ENCODE results near the gene TMEM80. TPM values are rescaled to one million over a fixed set of nuclear protein-coding genes. Genes with fewer than 3 reads are reported as not detected.

The TMEM80 gene
- total and polyA plus RNA-seq, 9 of the 15 experiments (the other 6 are each of a cell fraction or from before 2014, with no cell fraction given), result 5.1 to 30.1 (median 12.4) TPM

GRCh38 chr11:747158-748006, 51.8 kb downstream of the TMEM80 start, which contains the start of gene TALDO1 (continued):
- TF ChIP-seq DACH1 (IDR thresholded peaks at IDR 0.05; ENCODE audit: partially characterized antibody) (no peak), ZC3H8 (IDR thresholded peaks at IDR 0.05) (no peak), XRCC5 (IDR thresholded peaks at IDR 0.05; ENCODE audit: low read depth, low read length) (no peak), DLX4 (CRISPR knock-in tag; IDR thresholded peaks at IDR 0.05) (no peak), PHB2 (IDR thresholded peaks at IDR 0.05; ENCODE audit: low read depth) (no peak), TAL1 (IDR thresholded peaks at IDR 0.05) (no peak), DMBX1 (CRISPR knock-in tag; IDR thresholded peaks at IDR 0.05; ENCODE audit: borderline replicate concordance) (no peak), STAG1 (CRISPR knock-in tag; IDR thresholded peaks at IDR 0.05; ENCODE audit: borderline replicate concordance) (peak; percentile 42), ZNF696 (CRISPR knock-in tag; conservative IDR thresholded peaks at IDR 0.05) (no peak), ZNF76 (CRISPR knock-in tag; IDR thresholded peaks at IDR 0.05; ENCODE audit: borderline replicate concordance) (no peak), FOXM1 (IDR thresholded peaks at IDR 0.05; ENCODE audit: low read depth) (no peak), FOXM1 (CRISPR knock-in tag; IDR thresholded peaks at IDR 0.05; ENCODE audit: low read depth) (0 out of 2 replicates have a peak, but pooled peaks have one; percentile 47), NFATC3 (IDR thresholded peaks at IDR 0.05) (no peak), HNRNPK (IDR thresholded peaks at IDR 0.05; ENCODE audit: low read depth, low read length, poor library complexity, severe bottlenecking) (no peak), EZH2 (IDR thresholded peaks at IDR 0.05; ENCODE audit: borderline replicate concordance, low read depth, low read length) (no peak), C11orf30 (IDR thresholded peaks at IDR 0.05; ENCODE audit: low read depth) (no peak)
- TF ChIP-seq, protein P1, sequence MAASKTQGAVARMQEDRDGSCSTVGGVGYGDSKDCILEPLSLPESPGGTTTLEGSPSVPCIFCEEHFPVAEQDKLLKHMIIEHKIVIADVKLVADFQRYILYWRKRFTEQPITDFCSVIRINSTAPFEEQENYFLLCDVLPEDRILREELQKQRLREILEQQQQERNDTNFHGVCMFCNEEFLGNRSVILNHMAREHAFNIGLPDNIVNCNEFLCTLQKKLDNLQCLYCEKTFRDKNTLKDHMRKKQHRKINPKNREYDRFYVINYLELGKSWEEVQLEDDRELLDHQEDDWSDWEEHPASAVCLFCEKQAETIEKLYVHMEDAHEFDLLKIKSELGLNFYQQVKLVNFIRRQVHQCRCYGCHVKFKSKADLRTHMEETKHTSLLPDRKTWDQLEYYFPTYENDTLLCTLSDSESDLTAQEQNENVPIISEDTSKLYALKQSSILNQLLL (CRISPR knock-in tag; IDR thresholded peaks at IDR 0.05; ENCODE audit: borderline replicate concordance), result no peak
- TF ChIP-seq, protein P2, sequence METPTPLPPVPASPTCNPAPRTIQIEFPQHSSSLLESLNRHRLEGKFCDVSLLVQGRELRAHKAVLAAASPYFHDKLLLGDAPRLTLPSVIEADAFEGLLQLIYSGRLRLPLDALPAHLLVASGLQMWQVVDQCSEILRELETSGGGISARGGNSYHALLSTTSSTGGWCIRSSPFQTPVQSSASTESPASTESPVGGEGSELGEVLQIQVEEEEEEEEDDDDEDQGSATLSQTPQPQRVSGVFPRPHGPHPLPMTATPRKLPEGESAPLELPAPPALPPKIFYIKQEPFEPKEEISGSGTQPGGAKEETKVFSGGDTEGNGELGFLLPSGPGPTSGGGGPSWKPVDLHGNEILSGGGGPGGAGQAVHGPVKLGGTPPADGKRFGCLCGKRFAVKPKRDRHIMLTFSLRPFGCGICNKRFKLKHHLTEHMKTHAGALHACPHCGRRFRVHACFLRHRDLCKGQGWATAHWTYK (CRISPR knock-in tag; IDR thresholded peaks at IDR 0.05), result 0 out of 2 replicates have a peak, but pooled peaks have one; percentile 28
- TF ChIP-seq, protein P3, sequence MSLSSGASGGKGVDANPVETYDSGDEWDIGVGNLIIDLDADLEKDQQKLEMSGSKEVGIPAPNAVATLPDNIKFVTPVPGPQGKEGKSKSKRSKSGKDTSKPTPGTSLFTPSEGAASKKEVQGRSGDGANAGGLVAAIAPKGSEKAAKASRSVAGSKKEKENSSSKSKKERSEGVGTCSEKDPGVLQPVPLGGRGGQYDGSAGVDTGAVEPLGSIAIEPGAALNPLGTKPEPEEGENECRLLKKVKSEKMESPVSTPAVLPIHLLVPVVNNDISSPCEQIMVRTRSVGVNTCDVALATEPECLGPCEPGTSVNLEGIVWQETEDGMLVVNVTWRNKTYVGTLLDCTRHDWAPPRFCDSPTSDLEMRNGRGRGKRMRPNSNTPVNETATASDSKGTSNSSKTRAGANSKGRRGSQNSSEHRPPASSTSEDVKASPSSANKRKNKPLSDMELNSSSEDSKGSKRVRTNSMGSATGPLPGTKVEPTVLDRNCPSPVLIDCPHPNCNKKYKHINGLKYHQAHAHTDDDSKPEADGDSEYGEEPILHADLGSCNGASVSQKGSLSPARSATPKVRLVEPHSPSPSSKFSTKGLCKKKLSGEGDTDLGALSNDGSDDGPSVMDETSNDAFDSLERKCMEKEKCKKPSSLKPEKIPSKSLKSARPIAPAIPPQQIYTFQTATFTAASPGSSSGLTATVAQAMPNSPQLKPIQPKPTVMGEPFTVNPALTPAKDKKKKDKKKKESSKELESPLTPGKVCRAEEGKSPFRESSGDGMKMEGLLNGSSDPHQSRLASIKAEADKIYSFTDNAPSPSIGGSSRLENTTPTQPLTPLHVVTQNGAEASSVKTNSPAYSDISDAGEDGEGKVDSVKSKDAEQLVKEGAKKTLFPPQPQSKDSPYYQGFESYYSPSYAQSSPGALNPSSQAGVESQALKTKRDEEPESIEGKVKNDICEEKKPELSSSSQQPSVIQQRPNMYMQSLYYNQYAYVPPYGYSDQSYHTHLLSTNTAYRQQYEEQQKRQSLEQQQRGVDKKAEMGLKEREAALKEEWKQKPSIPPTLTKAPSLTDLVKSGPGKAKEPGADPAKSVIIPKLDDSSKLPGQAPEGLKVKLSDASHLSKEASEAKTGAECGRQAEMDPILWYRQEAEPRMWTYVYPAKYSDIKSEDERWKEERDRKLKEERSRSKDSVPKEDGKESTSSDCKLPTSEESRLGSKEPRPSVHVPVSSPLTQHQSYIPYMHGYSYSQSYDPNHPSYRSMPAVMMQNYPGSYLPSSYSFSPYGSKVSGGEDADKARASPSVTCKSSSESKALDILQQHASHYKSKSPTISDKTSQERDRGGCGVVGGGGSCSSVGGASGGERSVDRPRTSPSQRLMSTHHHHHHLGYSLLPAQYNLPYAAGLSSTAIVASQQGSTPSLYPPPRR (CRISPR knock-in tag; IDR thresholded peaks at IDR 0.05; ENCODE audit: borderline replicate concordance), result peak; percentile 49; the same call in 1 of the 2 replicates
